Activated CD8-positive, alpha-beta T cell treated with anti-CD3 and anti-CD28 coated beads for 36 hours (primary cell): ENCODE results near the gene SCGB1A1. TPM values are rescaled to one million over a fixed set of nuclear protein-coding genes. Genes with fewer than 3 reads are reported as not detected.

Source experiments
- ATAC-seq: fragments of 200-7000 bp; cut with Tn5 transposase; one replicate; pipeline ENCODE4 v1.10.0; 2021; ENCODE audit warnings: mild to moderate bottlenecking, moderate library complexity
- CTCF ChIA-PET: fragments of 350-600 bp; sonication (Branson Sonifier 250); formaldehyde crosslinking; loops from one replicate; lab custom pipeline; 2021; ENCODE audit warnings: antibody characterized with exemption; lab: Charles Lee
- POLR2A ChIA-PET: fragments of 350-600 bp; sonication (Branson Sonifier 250); formaldehyde crosslinking; loops from one replicate; lab custom pipeline; 2021; ENCODE audit warnings: antibody characterized with exemption; lab: Charles Lee
- DNase-seq: peaks from one replicate; pipeline ENCODE4 v3.0.0-alpha.2; 2020
- H3K27ac Mint-ChIP-seq: one replicate; pipeline ENCODE4 v1.8.0; 2021; ENCODE audit warnings: mild to moderate bottlenecking, mixed read lengths
- H3K27me3 Mint-ChIP-seq: one replicate; pipeline ENCODE4 v1.8.0; 2021; ENCODE audit warnings: mixed read lengths
- H3K36me3 Mint-ChIP-seq: one replicate; pipeline ENCODE4 v1.8.0; 2021; ENCODE audit warnings: low read depth, mixed read lengths
- H3K4me1 Mint-ChIP-seq: one replicate; pipeline ENCODE4 v1.8.0; 2021; ENCODE audit warnings: low read depth, mixed read lengths
- H3K4me3 Mint-ChIP-seq: one replicate; pipeline ENCODE4 v1.8.0; 2021; ENCODE audit warnings: mild to moderate bottlenecking, moderate library complexity, mixed read lengths
- H3K9me3 Mint-ChIP-seq: one replicate; pipeline ENCODE4 v1.8.0; 2021; ENCODE audit warnings: mixed read lengths
- intact Hi-C: fragments of 100-400 bp; cut with micrococcal nuclease; formaldehyde crosslinking; loops from one replicate; pipeline ENCODE4 v1.10.0; 2022
- total RNA-seq, 2 experiments: library from RNA; stranded (reverse); gene quantifications; one replicate each; pipeline ENCODE4 v1.2.3, GENCODE V29; 2021
- TF ChIP-seq, protein P1 (sequence below): fragments of 200-600 bp; IDR thresholded peaks from one replicate; pipeline ENCODE4 v1.8.0; 2022; ENCODE audit warnings: antibody characterized with exemption, mild to moderate bottlenecking

Gene SCGB1A1
- total RNA-seq, 2 experiments from 2014 or later = not detected

DNA sequence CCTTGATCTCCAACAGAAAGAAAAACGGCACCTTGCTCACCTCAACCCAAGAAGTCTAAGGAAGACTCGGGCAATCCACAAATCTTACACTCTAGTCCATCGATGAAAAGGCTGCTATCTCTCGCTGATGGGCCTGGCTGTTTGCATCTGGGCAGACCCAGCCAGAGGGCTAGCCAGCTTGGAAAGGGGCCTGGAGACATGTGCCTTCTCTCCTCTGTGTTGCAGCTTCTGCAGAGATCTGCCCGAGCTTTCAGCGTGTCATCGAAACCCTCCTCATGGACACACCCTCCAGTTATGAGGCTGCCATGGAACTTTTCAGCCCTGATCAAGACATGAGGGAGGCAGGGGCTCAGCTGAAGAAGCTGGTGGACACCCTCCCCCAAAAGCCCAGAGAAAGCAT lies 3.2 kb downstream of the SCGB1A1 start:
- peaks cover 5% of the 10 kb centered on the region for H3K27me3 Mint-ChIP-seq
- H3K4me1 Mint-ChIP-seq = peaks cover 12% of the 10 kb centered on the region
- intact Hi-C loops = no loop called here
- CTCF ChIA-PET = interaction anchor here (1.4 to 11.5 kb wide), 3 partner anchors 16 to 119 kb away, joined by 3 to 186 read pairs (median 72); no protein-coding TSS in a partner anchor
- ATAC-seq (no peak), DNase-seq (no peak)
- H3K9me3 Mint-ChIP-seq = no peaks in the 10 kb centered on the region
- H3K27ac Mint-ChIP-seq = no peak overlapping the region
- no peaks in the 10 kb centered on the region for H3K36me3 Mint-ChIP-seq
- POLR2A ChIA-PET = interaction anchor here (0.8 kb wide), 1 partner anchor 265 kb away, joined by 4 read pairs; no protein-coding TSS in a partner anchor
- TF ChIP-seq, protein P1, sequence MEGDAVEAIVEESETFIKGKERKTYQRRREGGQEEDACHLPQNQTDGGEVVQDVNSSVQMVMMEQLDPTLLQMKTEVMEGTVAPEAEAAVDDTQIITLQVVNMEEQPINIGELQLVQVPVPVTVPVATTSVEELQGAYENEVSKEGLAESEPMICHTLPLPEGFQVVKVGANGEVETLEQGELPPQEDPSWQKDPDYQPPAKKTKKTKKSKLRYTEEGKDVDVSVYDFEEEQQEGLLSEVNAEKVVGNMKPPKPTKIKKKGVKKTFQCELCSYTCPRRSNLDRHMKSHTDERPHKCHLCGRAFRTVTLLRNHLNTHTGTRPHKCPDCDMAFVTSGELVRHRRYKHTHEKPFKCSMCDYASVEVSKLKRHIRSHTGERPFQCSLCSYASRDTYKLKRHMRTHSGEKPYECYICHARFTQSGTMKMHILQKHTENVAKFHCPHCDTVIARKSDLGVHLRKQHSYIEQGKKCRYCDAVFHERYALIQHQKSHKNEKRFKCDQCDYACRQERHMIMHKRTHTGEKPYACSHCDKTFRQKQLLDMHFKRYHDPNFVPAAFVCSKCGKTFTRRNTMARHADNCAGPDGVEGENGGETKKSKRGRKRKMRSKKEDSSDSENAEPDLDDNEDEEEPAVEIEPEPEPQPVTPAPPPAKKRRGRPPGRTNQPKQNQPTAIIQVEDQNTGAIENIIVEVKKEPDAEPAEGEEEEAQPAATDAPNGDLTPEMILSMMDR = no peak
- no peak overlapping the region for H3K4me3 Mint-ChIP-seq

- H3K27ac Mint-ChIP-seq = no peak overlapping the region
- no peaks in the 10 kb centered on the region for H3K36me3 Mint-ChIP-seq
- intact Hi-C loops = no loop called here
- TF ChIP-seq, protein P1 = no peak
- peak; percentile 29 for DNase-seq
- ChIA-PET CTCF (interaction anchor here (1.4 to 11.5 kb wide), 5 partner anchors 15 to 141 kb away, joined by 3 to 186 read pairs (median 66); no protein-coding TSS in a partner anchor), POLR2A (interaction anchor here (0.6 kb wide), 2 partner anchors 129 to 168 kb away, joined by 3 read pairs; partner anchors contain the start of gene TUT1)
- H3K4me1 Mint-ChIP-seq = peaks cover 20% of the 10 kb centered on the region
- peaks cover 5% of the 10 kb centered on the region for H3K27me3 Mint-ChIP-seq
- H3K4me3 Mint-ChIP-seq = no peak overlapping the region
- H3K9me3 Mint-ChIP-seq = no peaks in the 10 kb centered on the region
- no peak for ATAC-seq
Observed at GRCh38 chr11:62423012-62423411, 4.2 kb downstream of the SCGB1A1 start.

- intact Hi-C loops = loop anchor here (2.0 to 5.0 kb wide), 2 partner anchors 115 to 130 kb away; no protein-coding TSS in a partner anchor
- DNase-seq (peak; percentile 44), ATAC-seq (peak; percentile 57)
- H3K27me3 Mint-ChIP-seq = peaks cover 7% of the 10 kb centered on the region
- H3K4me1 Mint-ChIP-seq = peaks cover 40% of the 10 kb centered on the region
- H3K4me3 Mint-ChIP-seq = peak overlapping the region; percentile 18
- no peaks in the 10 kb centered on the region for H3K36me3 Mint-ChIP-seq
- ChIA-PET POLR2A (interaction anchor here (0.6 to 1.2 kb wide), 5 partner anchors 26 to 414 kb away, joined by 3 to 4 read pairs (median 3); no protein-coding TSS in a partner anchor), CTCF (interaction anchor here (0.7 to 11.5 kb wide), 4 partner anchors 33 to 129 kb away, joined by 3 to 186 read pairs (median 6); no protein-coding TSS in a partner anchor)
- H3K9me3 Mint-ChIP-seq = no peaks in the 10 kb centered on the region
- TF ChIP-seq, protein P1 = no peak
- H3K27ac Mint-ChIP-seq = peak overlapping the region; percentile 83
Observed at GRCh38 chr11:62427630-62428233, 8.9 kb downstream of the SCGB1A1 start.

DNA sequence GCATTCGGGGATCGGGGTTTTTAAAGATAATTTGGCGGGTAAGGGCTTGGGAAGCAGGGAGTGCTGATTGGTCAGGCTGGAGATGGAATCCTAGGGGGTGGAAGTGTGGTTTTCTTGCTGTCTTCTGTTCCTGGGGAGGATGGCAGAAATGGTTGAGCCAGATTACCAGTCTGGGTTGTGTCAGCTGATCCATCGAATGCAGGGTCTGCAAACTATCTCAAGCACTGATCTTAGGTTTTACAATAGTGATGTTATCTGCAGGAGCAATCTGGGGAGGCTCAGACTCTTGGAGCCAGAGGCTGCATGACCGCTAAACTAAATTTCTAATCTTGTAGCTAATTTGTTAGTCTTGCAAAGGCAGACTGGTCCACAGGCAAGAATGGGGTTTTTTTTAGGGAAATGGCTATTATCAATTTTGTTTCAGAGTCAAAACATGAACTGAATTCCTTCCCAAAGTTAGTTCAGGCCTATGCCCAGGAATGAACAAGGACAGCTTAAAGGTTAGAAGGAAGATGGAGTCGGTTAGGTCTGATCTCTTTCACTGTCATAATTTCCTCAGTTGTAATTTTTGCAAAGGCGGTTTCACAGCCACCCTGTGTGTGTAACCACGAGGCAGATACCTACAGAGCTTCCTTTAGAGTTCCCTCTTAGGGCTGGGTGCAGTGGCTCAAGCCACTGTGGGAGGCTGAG lies 10.2 kb downstream of the SCGB1A1 start:
- no peak overlapping the region for H3K4me3 Mint-ChIP-seq
- intact Hi-C loops = loop anchor here (5.0 kb wide), 1 partner anchor 128 kb away; no protein-coding TSS in a partner anchor
- TF ChIP-seq, protein P1 = no peak
- DNase-seq (no peak), ATAC-seq (no peak)
- no peaks in the 10 kb centered on the region for H3K36me3 Mint-ChIP-seq
- peaks cover 4% of the 10 kb centered on the region for H3K27me3 Mint-ChIP-seq
- POLR2A ChIA-PET = interaction anchor here (0.9 kb wide), 1 partner anchor 8 kb away, joined by 4 read pairs; no protein-coding TSS in a partner anchor
- CTCF ChIA-PET = interaction anchor here (0.8 to 11.5 kb wide), 4 partner anchors 34 to 112 kb away, joined by 3 to 186 read pairs (median 6); no protein-coding TSS in a partner anchor
- no peaks in the 10 kb centered on the region for H3K9me3 Mint-ChIP-seq
- no peak overlapping the region for H3K27ac Mint-ChIP-seq
- H3K4me1 Mint-ChIP-seq = peaks cover 45% of the 10 kb centered on the region
